Prostate gland (tissue), 2 donors: ENCODE measurements around the gene TMEM184A. TPM values are rescaled to one million over a fixed set of nuclear protein-coding genes. Genes with fewer than 3 reads are reported as not detected.
A peak's percentile ranks its signal among the peaks of the same experiment; 100 is the strongest.

ENCODE experiments used
- DNase-seq: peaks from one replicate; pipeline ENCODE4 v3.0.0-alpha.2; 2019; ENCODE audit warnings: low spot score
- H3K27ac ChIP-seq, 2 donors: fragments of 200-600 bp; sonication (generic); 2 replicates each; pipeline ENCODE4 v1.5.1; 2017 to 2019
- H3K27me3 ChIP-seq: fragments of 200-600 bp; sonication (generic); replicated peaks from 2 replicates; pipeline ENCODE4 v1.5.1; 2019; ENCODE audit not compliant: insufficient read depth
- H3K36me3 ChIP-seq, 2 donors: fragments of 200-600 bp; sonication (generic); 1 replicate in 1 of 2; 2 replicates in 1 of 2; pipeline versions ENCODE4 v1.5.1 to v1.8.1; 2017 to 2019
- H3K4me1 ChIP-seq: fragments of 200-600 bp; sonication (generic); replicated peaks from 2 replicates; pipeline ENCODE4 v1.5.1; 2019
- H3K4me3 ChIP-seq, 2 donors: fragments of 200-600 bp; sonication (generic); 2 replicates each; pipeline ENCODE4 v1.5.1; 2017 to 2019
- H3K9me3 ChIP-seq: fragments of 200-600 bp; sonication (generic); 2 replicates; pipeline ENCODE4 v1.5.1; 2017
- CTCF ChIP-seq, 4 experiments: fragments of 200-600 bp in 2 of 4; fragments of 450-650 bp in 2 of 4; sonication (generic) in 2 of 4; IDR thresholded peaks; 1 replicate in 3 of 4; 2 replicates in 1 of 4; pipeline ENCODE4 v1.5.1; 2016 to 2019; ENCODE audit warnings: antibody characterized with exemption in 4 of 4, mild to moderate bottlenecking in 2 of 4, moderate library complexity in 2 of 4
- POLR2A ChIP-seq: fragments of 450-650 bp; IDR thresholded peaks from one replicate; pipeline ENCODE4 v1.6.1; 2016; ENCODE audit warnings: antibody characterized with exemption, mild to moderate bottlenecking
- POLR2AphosphoS5 ChIP-seq: sonication (generic); formaldehyde crosslinking; IDR thresholded peaks from one replicate; pipeline ENCODE4 v1.6.1; 2017; ENCODE audit warnings: antibody characterized with exemption
- WGBS: methylation state at CpG from one replicate; pipeline ENCODE4 v1.1.5; 2018; 5-methylcytosine and 5-hydroxymethylcytosine counted together
- intact Hi-C: fragments of 100-400 bp; cut with DNase I; formaldehyde crosslinking; loops from one replicate; pipeline ENCODE4 v1.14.2; 2022
- total RNA-seq, 2 donors: library from RNA; depleted of rRNA; stranded (reverse); fragments of >200 nt; gene quantifications; one replicate each; pipeline ENCODE4 v1.1.0, GENCODE V29; 2016

TMEM184A gene
- total RNA-seq, 2 donors from 2014 or later, result 15.4 to 59.2 TPM

- Histone ChIP-seq H3K4me1 (peaks cover 20% of the 10 kb centered on the region), H3K4me3 (no peak overlapping the region), H3K27me3 (no peaks in the 10 kb centered on the region), H3K36me3 (peaks cover 4 to 22% of the 10 kb centered on the region in 2 donors), H3K9me3 (no peaks in the 10 kb centered on the region), H3K27ac (no peak overlapping the region)
- 90% methylated on average over 31 of the region's 31 CpGs for WGBS
- DNase-seq, result no peak
- TF ChIP-seq POLR2AphosphoS5 (no peak), CTCF (IDR thresholded peaks at IDR 0.05) (no peak), POLR2A (no peak)
- intact Hi-C loops, result no loop called here
Observed at GRCh38 chr7:1540776-1541271, 15.2 kb downstream of the TMEM184A start.

- TF ChIP-seq POLR2A (no peak), POLR2AphosphoS5 (no peak), CTCF (IDR thresholded peaks at IDR 0.05) (no peak)
- no peak overlapping the region for H3K4me3 ChIP-seq
- peaks cover 4 to 22% of the 10 kb centered on the region in 2 donors for H3K36me3 ChIP-seq
- H3K9me3 ChIP-seq, result no peaks in the 10 kb centered on the region
- WGBS, result 93% methylated on average over 60 of the region's 73 CpGs
- H3K4me1 ChIP-seq, result peaks cover 20% of the 10 kb centered on the region
- no peak overlapping the region for H3K27ac ChIP-seq
- intact Hi-C loops, result loop anchor here (5.0 kb wide), 2 partner anchors 78 to 1092 kb away; partner anchors contain the start of gene TTYH3
- DNase-seq, result no peak
- no peaks in the 10 kb centered on the region for H3K27me3 ChIP-seq
Observed at GRCh38 chr7:1539882-1540775, 15.9 kb downstream of the TMEM184A start.

GRCh38 chr7:1539181-1539881 lies 16.7 kb downstream of the TMEM184A start:
- H3K36me3 ChIP-seq, result peaks cover 4 to 22% of the 10 kb centered on the region in 2 donors
- no peak for DNase-seq
- H3K9me3 ChIP-seq, result no peaks in the 10 kb centered on the region
- H3K4me3 ChIP-seq, result no peak overlapping the region
- WGBS, result 84% methylated on average over 34 of the region's 36 CpGs
- peaks cover 20% of the 10 kb centered on the region for H3K4me1 ChIP-seq
- peak overlapping the region; percentile 91 to 97 for H3K27ac ChIP-seq
- no peaks in the 10 kb centered on the region for H3K27me3 ChIP-seq
- intact Hi-C loops, result loop anchor here (5.0 kb wide), 2 partner anchors 77 to 1093 kb away; partner anchors contain the start of gene TTYH3
- no peak for TF ChIP-seq POLR2A
- TF ChIP-seq CTCF (IDR thresholded peaks at IDR 0.05), result no peak
- no peak for TF ChIP-seq POLR2AphosphoS5

GRCh38 chr7:1538544-1539180 lies 17.3 kb downstream of the TMEM184A start:
- TF ChIP-seq POLR2A, result no peak
- no peak for TF ChIP-seq POLR2AphosphoS5
- no peak for TF ChIP-seq CTCF (IDR thresholded peaks at IDR 0.05)
- no peak for DNase-seq
- Histone ChIP-seq H3K9me3 (no peaks in the 10 kb centered on the region), H3K4me1 (peaks cover 27% of the 10 kb centered on the region), H3K4me3 (peak overlapping the region in 1 of 2 donors; percentile 41), H3K27ac (peak overlapping the region; percentile 91 to 97), H3K27me3 (no peaks in the 10 kb centered on the region), H3K36me3 (peaks cover 4 to 22% of the 10 kb centered on the region in 2 donors)
- intact Hi-C loops, result loop anchor here (5.0 kb wide), 2 partner anchors 76 to 1094 kb away; partner anchors contain the start of gene TTYH3
- 70% methylated on average over 8 of the region's 25 CpGs for WGBS
